GM12878 (cell line): Measurements from ENCODE around the gene ARAP3. TPM values are rescaled to one million over a fixed set of nuclear protein-coding genes. Genes with fewer than 3 reads are reported as not detected.
A peak's percentile ranks its signal among the peaks of the same experiment; 100 is the strongest.

Experiments
- ATAC-seq: fragments of 200-7000 bp; cut with Tn5 transposase; 3 replicates; pipeline ENCODE4 v1.9.1; 2020; ENCODE audit warnings: mild to moderate bottlenecking, moderate library complexity
- BruUV-seq: library from RNA; stranded (reverse); fragments of 400-500 nt; replicated peaks from 2 replicates; lab custom pipeline; 2021; lab: Mats Ljungman, UMichigan
- CTCF ChIA-PET: fragments of 300-600 bp; sonication (Branson Sonifier 250); formaldehyde crosslinking; extraction: SDS; loops from one replicate; lab custom pipeline; 2021; ENCODE audit warnings: inconsistent platforms; lab: Yijun Ruan, JAX
- POLR2A ChIA-PET: fragments of 350-600 bp; formaldehyde crosslinking; extraction: SDS; loops from one replicate; lab custom pipeline; 2021; ENCODE audit warnings: inconsistent platforms; lab: Charles Lee
- RAD21 ChIA-PET: fragments of 300-600 bp; sonication (Branson Sonifier 250); formaldehyde crosslinking; loops from one replicate; lab custom pipeline; 2023; ENCODE audit warnings: antibody characterized with exemption; ENCODE audit not compliant: unreplicated experiment; lab: Charles Lee
- SMC1A ChIA-PET: fragments of 300-600 bp; sonication (Branson Sonifier 250); formaldehyde crosslinking; loops from one replicate; lab custom pipeline; 2023; ENCODE audit not compliant: unreplicated experiment, uncharacterized antibody; lab: Charles Lee
- DNase-seq: peaks from one replicate; pipeline ENCODE4 v3.0.0-alpha.2; 2011; ENCODE audit warnings: low read depth, low spot score
- FAIRE-seq: peaks from 3 replicates; lab custom pipeline; 2011; peaks lifted over from hg19 to GRCh38; lab: Jason Lieb, UNC
- H2AFZ ChIP-seq: 2 replicates; pipeline ENCODE4 v1.6.0; 2011; ENCODE audit warnings: low read depth, low read length, control low read depth; ENCODE audit not compliant: control insufficient read depth
- H3K27ac ChIP-seq: 2 replicates; pipeline ENCODE4 v1.5.1; 2011; ENCODE audit warnings: control low read depth; ENCODE audit not compliant: control insufficient read depth, insufficient read depth
- H3K27me3 ChIP-seq, 2 experiments: replicated peaks in 1 of 2; 2 replicates each; pipeline versions ENCODE4 v1.6.0 to v1.6.1; 2011; ENCODE audit warnings: low read length in 1 of 2; ENCODE audit not compliant: control insufficient read depth in 2 of 2, insufficient read depth in 2 of 2
- H3K36me3 ChIP-seq, 2 experiments: 2 replicates each; pipeline ENCODE4 v1.5.1; 2011; ENCODE audit warnings: low read length in 1 of 2; ENCODE audit not compliant: control insufficient read depth in 2 of 2, insufficient read depth in 2 of 2
- H3K4me1 ChIP-seq: 2 replicates; pipeline ENCODE4 v1.6.1; 2011; ENCODE audit warnings: mild to moderate bottlenecking, low read length, moderate library complexity, mixed read lengths; ENCODE audit not compliant: control insufficient read depth, insufficient read depth
- H3K4me2 ChIP-seq: 2 replicates; pipeline ENCODE4 v1.6.0; 2011; ENCODE audit warnings: control low read depth; ENCODE audit not compliant: control insufficient read depth, insufficient read depth
- H3K4me3 ChIP-seq: fragments of 200-600 bp; sonication (generic); 2 replicates; pipeline ENCODE4 v1.5.1; 2016
- H3K79me2 ChIP-seq: 2 replicates; pipeline ENCODE4 v1.6.0; 2011; ENCODE audit warnings: low read length; ENCODE audit not compliant: control insufficient read depth, insufficient read depth
- H3K9ac ChIP-seq: 2 replicates; pipeline ENCODE4 v1.8.0; 2011; ENCODE audit warnings: low read length, control low read depth, mixed read lengths; ENCODE audit not compliant: control insufficient read depth, insufficient read depth
- H3K9me3 ChIP-seq: replicated peaks from 3 replicates; pipeline ENCODE4 v1.5.1; 2011; ENCODE audit warnings: mild to moderate bottlenecking, low read length; ENCODE audit not compliant: control insufficient read depth, insufficient read depth
- H4K20me1 ChIP-seq: 2 replicates; pipeline ENCODE4 v1.6.0; 2011; ENCODE audit not compliant: control insufficient read depth, insufficient read depth
- BHLHE40 ChIP-seq, 2 experiments: fragments of 450-650 bp in 1 of 2; IDR thresholded peaks; 2 replicates each; pipeline ENCODE4 v1.6.1; 2011 to 2017; ENCODE audit warnings: low read depth in 2 of 2, borderline replicate concordance in 1 of 2, improper control_type of control experiment in 1 of 2, low read length in 1 of 2, mild to moderate bottlenecking in 1 of 2
- CHD2 ChIP-seq: IDR thresholded peaks from 2 replicates; pipeline ENCODE4 v1.6.1; 2011; ENCODE audit warnings: low read depth, low read length, improper control_type of control experiment, borderline replicate concordance
- EP300 ChIP-seq, 2 experiments: fragments of 150-350 bp in 1 of 2; IDR thresholded peaks; 2 replicates each; pipeline ENCODE4 v1.6.1; 2011 to 2012; ENCODE audit warnings: low read depth in 2 of 2, low read length in 2 of 2, borderline replicate concordance in 1 of 2, improper control_type of control experiment in 1 of 2, inconsistent platforms in 1 of 2; ENCODE audit not compliant: control insufficient read depth in 1 of 2
- EZH2 ChIP-seq: IDR thresholded peaks from 2 replicates; pipeline ENCODE4 v1.6.1; 2012; ENCODE audit warnings: low read depth, mild to moderate bottlenecking, control low read depth, inconsistent platforms, low read length, borderline replicate concordance; ENCODE audit not compliant: control insufficient read depth
- MYB ChIP-seq: fragments of 150-350 bp; IDR thresholded peaks from 2 replicates; pipeline ENCODE4 v1.6.1; 2014; ENCODE audit warnings: mild to moderate bottlenecking, low read depth, low read length, borderline replicate concordance
- MYC ChIP-seq: IDR thresholded peaks from 2 replicates; pipeline ENCODE4 v1.6.1; 2011; ENCODE audit warnings: mild to moderate bottlenecking, low read length, moderate library complexity, inconsistent platforms; ENCODE audit not compliant: insufficient read depth, insufficient replicate concordance, insufficient read length, severe bottlenecking
- PAX8 ChIP-seq: fragments of 450-650 bp; IDR thresholded peaks from 2 replicates; pipeline ENCODE4 v1.6.1; 2017; ENCODE audit warnings: mild to moderate bottlenecking, moderate library complexity
- POU2F2 ChIP-seq: IDR thresholded peaks from 3 replicates; pipeline ENCODE4 v1.6.1; 2011; ENCODE audit warnings: low read depth, mild to moderate bottlenecking, low read length, borderline replicate concordance
- SIN3A ChIP-seq: IDR thresholded peaks from 2 replicates; pipeline ENCODE4 v1.6.1; 2012; ENCODE audit warnings: low read depth, low read length, improper control_type of control experiment
- SREBF2 ChIP-seq: IDR thresholded peaks from 2 replicates; pipeline ENCODE4 v1.6.1; 2012; ENCODE audit warnings: mild to moderate bottlenecking, low read length
- STAT3 ChIP-seq: IDR thresholded peaks from 2 replicates; pipeline ENCODE4 v1.6.1; 2011; ENCODE audit warnings: low read depth, low read length, improper control_type of control experiment
- SUPT20H ChIP-seq: IDR thresholded peaks from 2 replicates; pipeline ENCODE4 v1.6.1; 2011; ENCODE audit warnings: low read depth, mild to moderate bottlenecking, low read length, moderate library complexity, borderline replicate concordance; ENCODE audit not compliant: control insufficient read depth
- WGBS: methylation state at CpG from one replicate; pipeline ENCODE4 v1.1.6; 2016; ENCODE audit warnings: low lambda C conversion rate; ENCODE audit not compliant: insufficient replicate concordance, insufficient coverage; ENCODE audit errors: missing lambda C conversion rate; 5-methylcytosine and 5-hydroxymethylcytosine counted together
- in situ Hi-C: fragments of 300-500 bp; cut with MboI; formaldehyde crosslinking; loops from 9 replicates; pipeline ENCODE4 v1.14.3; 2018; ENCODE audit warnings: mixed read lengths
- intact Hi-C: fragments of 100-400 bp; cut with micrococcal nuclease; formaldehyde crosslinking; loops from one replicate; pipeline ENCODE4 v1.14.2; 2022; ENCODE audit not compliant: unreplicated experiment
- polyA plus RNA-seq, 11 experiments: library from polyadenylated mRNA; depleted of rRNA in 4 of 11; unstranded in 6 of 11; stranded (reverse) in 5 of 11; fragments of >200 nt; fragmentation: Nextera tagmentation in 4 of 11; fragmentation: Illumina TruSeq in 1 of 11; extraction: Ambion mirVana in 4 of 11; extraction: Trizol in 1 of 11; gene quantifications; 1 replicate in 1 of 11; 2 replicates in 10 of 11; pipeline versions ENCODE4 v1.2.1 to v1.2.3, GENCODE V29; 2011 to 2016; ENCODE audit warnings: inconsistent platforms in 2 of 11, missing spikeins in 2 of 11, low read depth in 1 of 11
- total RNA-seq, 4 experiments: library from RNA; depleted of rRNA in 3 of 4; stranded (reverse); fragments of >200 nt in 3 of 4; fragmentation: Illumina TruSeq in 1 of 4; extraction: Trizol in 1 of 4; gene quantifications; 2 replicates each; pipeline versions ENCODE4 v1.2.1 to v1.2.3, GENCODE V29; 2013 to 2021
- TF ChIP-seq, protein P1 (sequence below): fragments of 450-650 bp; IDR thresholded peaks from 2 replicates; pipeline ENCODE4 v1.6.1; 2016; ENCODE audit warnings: mild to moderate bottlenecking
- TF ChIP-seq, protein P2 (sequence below): IDR thresholded peaks from 2 replicates; pipeline ENCODE4 v1.6.1; 2012; ENCODE audit warnings: low read depth, low read length, improper control_type of control experiment
- TF ChIP-seq, protein P3 (sequence below): fragments of 450-650 bp; IDR thresholded peaks from 2 replicates; pipeline ENCODE4 v1.6.1; 2017; ENCODE audit warnings: antibody characterized with exemption, mild to moderate bottlenecking, moderate library complexity

The ARAP3 gene
- total and polyA plus RNA-seq, 10 of the 15 experiments (the other 5 are each of a cell fraction or from before 2014, with no cell fraction given), result 0.01 to 0.08 TPM; not detected in 8

DNA sequence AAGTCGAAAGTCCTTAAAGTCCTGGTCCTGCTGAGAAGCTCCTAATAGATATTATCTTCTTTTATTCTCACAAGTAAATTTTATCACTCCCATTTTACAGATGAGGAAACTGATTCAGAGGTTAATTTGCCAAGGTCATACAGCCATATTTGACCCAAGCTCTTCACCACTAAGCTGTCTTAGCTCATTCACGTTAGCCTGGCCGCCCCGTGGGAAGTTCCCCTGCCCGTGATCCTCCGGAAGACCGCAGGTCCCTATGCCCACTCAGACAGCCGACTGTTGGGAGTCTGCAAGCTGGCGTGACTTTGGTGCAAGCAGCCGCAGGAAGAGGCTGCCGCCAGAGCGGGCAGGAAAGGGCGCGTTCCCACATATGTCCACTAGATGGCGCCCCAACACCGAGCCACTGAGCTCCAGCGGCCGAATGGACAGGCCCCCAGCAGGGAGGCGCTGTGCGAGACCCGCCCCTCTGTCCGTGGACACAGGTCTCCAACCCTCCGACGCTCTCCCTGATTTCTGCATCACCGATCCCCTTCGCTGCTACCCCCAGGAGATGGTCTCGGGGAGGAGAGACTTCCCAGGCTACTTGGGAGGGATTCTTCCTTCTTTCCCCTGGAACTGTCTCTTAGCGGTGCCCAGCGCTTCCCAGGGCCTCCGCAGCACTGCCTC, 10.0 kb upstream of the ARAP3 start (continued):
- TF ChIP-seq BHLHE40 (IDR thresholded peaks at IDR 0.05; ENCODE audit: borderline replicate concordance in 1 of 2, low read depth in 2 of 2, low read length in 1 of 2), result peak in 1 of 2 experiments; percentile 29; a peak in 1 of 4 replicates
- no peak for TF ChIP-seq SREBF2

DNA sequence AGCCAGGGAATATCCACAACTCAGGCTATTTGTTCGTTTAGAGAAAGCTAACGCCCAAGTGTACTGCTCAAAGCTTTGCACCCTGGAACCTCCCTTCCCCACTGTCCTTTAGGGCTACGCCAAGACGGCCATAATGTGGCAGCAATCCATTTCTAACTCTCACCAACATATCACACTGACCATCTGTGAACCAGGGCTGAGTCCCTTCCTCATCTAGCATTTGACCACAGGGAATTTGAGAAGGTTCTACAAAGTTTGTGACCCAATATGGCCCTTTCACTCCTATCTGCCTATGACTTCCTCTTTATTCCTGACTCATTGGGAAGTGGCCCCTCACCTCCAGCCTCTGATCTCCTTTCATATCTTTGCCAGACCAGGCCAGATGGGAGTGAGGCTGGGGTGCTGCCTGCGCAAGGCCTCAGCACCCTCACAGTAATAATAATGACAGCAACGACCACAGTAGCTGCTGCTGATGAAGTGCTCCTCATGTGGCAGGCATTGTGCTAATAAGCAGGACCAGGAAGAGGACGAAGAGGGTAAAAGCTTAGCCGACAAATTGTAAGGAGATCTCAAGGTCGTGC, 9.3 kb upstream of the ARAP3 start:
- no peak for DNase-seq
- no peak for FAIRE-seq
- Histone ChIP-seq H4K20me1 (no peaks in the 10 kb centered on the region), H3K27ac (no peak overlapping the region), H3K79me2 (no peaks in the 10 kb centered on the region), H2AFZ (no peak overlapping the region), H3K4me2 (no peak overlapping the region), H3K4me3 (no peak overlapping the region), H3K9ac (no peak overlapping the region), H3K36me3 (no peaks in the 10 kb centered on the region), H3K27me3 (peaks cover 0 to 5% of the 10 kb centered on the region in 2 experiments; a peak in 3 of 4 replicates), H3K9me3 (no peaks in the 10 kb centered on the region), H3K4me1 (peaks cover 6% of the 10 kb centered on the region)
- intact Hi-C loops, result no loop called here
- RAD21 ChIA-PET, result interaction anchor here (0.7 to 6.6 kb wide), 29 partner anchors 9 to 458 kb away, joined by 3 to 67 read pairs (median 5); partner anchors contain the start of genes DELE1, FCHSD1, HDAC3 and PCDH1
- in situ Hi-C loops, result loop anchor here (5.0 to 10.0 kb wide), 3 partner anchors 191 to 453 kb away; partner anchors contain the start of gene PCDH12
- ATAC-seq, result no peak
- CTCF ChIA-PET, result interaction anchor here (0.7 to 5.2 kb wide), 57 partner anchors 8 to 1190 kb away, joined by 3 to 101 read pairs (median 5); partner anchors contain the start of genes DELE1, GNPDA1, HDAC3 and PCDH1
- POLR2A ChIA-PET, result interaction anchor here (1.1 kb wide), 1 partner anchor 270 kb away, joined by 4 read pairs; no protein-coding TSS in a partner anchor
- SMC1A ChIA-PET, result interaction anchor here (0.6 to 4.3 kb wide), 17 partner anchors 8 to 454 kb away, joined by 3 to 46 read pairs (median 4); partner anchors contain the start of gene RNF14
- no TSS peak for BruUV-seq
- WGBS, result 32% methylated on average over 9 of the region's 9 CpGs
- TF ChIP-seq POU2F2 (no peak), PAX8 (no peak), SIN3A (no peak), STAT3 (no peak), MYC (no peak), MYB (no peak), EZH2 (no peak), SUPT20H (no peak), EP300 (IDR thresholded peaks at IDR 0.05; ENCODE audit: borderline replicate concordance in 1 of 2, control insufficient read depth in 1 of 2, low read depth in 2 of 2, low read length in 2 of 2) (no peak), CHD2 (no peak)
- TF ChIP-seq, protein P1, sequence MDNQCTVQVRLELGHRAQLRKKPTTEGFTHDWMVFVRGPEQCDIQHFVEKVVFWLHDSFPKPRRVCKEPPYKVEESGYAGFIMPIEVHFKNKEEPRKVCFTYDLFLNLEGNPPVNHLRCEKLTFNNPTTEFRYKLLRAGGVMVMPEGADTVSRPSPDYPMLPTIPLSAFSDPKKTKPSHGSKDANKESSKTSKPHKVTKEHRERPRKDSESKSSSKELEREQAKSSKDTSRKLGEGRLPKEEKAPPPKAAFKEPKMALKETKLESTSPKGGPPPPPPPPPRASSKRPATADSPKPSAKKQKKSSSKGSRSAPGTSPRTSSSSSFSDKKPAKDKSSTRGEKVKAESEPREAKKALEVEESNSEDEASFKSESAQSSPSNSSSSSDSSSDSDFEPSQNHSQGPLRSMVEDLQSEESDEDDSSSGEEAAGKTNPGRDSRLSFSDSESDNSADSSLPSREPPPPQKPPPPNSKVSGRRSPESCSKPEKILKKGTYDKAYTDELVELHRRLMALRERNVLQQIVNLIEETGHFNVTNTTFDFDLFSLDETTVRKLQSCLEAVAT, result no peak
- TF ChIP-seq, protein P2, sequence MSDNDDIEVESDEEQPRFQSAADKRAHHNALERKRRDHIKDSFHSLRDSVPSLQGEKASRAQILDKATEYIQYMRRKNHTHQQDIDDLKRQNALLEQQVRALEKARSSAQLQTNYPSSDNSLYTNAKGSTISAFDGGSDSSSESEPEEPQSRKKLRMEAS, result no peak
- TF ChIP-seq, protein P3, sequence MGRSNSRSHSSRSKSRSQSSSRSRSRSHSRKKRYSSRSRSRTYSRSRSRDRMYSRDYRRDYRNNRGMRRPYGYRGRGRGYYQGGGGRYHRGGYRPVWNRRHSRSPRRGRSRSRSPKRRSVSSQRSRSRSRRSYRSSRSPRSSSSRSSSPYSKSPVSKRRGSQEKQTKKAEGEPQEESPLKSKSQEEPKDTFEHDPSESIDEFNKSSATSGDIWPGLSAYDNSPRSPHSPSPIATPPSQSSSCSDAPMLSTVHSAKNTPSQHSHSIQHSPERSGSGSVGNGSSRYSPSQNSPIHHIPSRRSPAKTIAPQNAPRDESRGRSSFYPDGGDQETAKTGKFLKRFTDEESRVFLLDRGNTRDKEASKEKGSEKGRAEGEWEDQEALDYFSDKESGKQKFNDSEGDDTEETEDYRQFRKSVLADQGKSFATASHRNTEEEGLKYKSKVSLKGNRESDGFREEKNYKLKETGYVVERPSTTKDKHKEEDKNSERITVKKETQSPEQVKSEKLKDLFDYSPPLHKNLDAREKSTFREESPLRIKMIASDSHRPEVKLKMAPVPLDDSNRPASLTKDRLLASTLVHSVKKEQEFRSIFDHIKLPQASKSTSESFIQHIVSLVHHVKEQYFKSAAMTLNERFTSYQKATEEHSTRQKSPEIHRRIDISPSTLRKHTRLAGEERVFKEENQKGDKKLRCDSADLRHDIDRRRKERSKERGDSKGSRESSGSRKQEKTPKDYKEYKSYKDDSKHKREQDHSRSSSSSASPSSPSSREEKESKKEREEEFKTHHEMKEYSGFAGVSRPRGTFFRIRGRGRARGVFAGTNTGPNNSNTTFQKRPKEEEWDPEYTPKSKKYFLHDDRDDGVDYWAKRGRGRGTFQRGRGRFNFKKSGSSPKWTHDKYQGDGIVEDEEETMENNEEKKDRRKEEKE, result no peak
